Sigmoid colon (tissue), 4 donors: ENCODE data around the gene SLC2A6.

Source experiments
- EP300 ChIP-seq, 4 donors: sonication (generic); formaldehyde crosslinking; IDR thresholded peaks; one replicate each; pipeline ENCODE4 v1.6.1; 2017; ENCODE audit warnings: antibody characterized with exemption in 4 of 4
- POLR2A ChIP-seq, 2 donors: fragments of 450-650 bp; IDR thresholded peaks; one replicate each; pipeline ENCODE4 v1.6.1; 2016; ENCODE audit warnings: antibody characterized with exemption in 2 of 2, mild to moderate bottlenecking in 2 of 2, moderate library complexity in 2 of 2
- POLR2AphosphoS5 ChIP-seq, 4 donors: sonication (generic); formaldehyde crosslinking; IDR thresholded peaks; one replicate each; pipeline ENCODE4 v1.6.1; 2017; ENCODE audit warnings: antibody characterized with exemption in 4 of 4
- TF ChIP-seq, protein P1 (sequence below), 4 experiments: fragments of 450-650 bp in 3 of 4; fragments of 200-600 bp in 1 of 4; IDR thresholded peaks; one replicate each; pipeline ENCODE4 v1.5.1; 2016 to 2019; ENCODE audit warnings: antibody characterized with exemption in 4 of 4, mild to moderate bottlenecking in 3 of 4, moderate library complexity in 2 of 4

DNA sequence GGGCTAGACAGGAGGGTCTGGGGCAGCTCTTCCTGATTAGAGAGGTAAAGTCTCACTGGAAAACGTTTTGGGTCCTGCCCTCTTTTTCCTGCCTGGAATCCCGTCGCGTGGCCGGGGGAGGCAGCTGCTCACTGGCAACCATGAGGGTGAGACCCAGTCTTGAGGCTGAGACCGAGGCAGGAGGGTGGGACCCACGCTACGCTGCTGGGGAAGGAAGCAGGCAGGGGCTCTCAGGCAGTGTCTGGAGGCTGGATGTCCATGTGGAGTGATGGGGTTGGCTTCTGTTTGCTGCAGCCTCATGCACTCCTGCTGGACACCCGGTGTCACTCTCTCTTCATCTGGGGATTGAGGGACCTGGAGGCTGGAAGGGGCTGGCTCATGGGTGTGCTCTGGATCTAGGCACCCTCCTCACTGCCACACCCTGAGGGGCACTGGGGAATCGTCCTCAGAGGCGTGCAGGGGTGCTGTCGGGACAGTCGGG, 11.3 kb upstream of the SLC2A6 start:
- no peak for TF ChIP-seq POLR2AphosphoS5 (IDR thresholded peaks at IDR 0.05)
- TF ChIP-seq, protein P1, sequence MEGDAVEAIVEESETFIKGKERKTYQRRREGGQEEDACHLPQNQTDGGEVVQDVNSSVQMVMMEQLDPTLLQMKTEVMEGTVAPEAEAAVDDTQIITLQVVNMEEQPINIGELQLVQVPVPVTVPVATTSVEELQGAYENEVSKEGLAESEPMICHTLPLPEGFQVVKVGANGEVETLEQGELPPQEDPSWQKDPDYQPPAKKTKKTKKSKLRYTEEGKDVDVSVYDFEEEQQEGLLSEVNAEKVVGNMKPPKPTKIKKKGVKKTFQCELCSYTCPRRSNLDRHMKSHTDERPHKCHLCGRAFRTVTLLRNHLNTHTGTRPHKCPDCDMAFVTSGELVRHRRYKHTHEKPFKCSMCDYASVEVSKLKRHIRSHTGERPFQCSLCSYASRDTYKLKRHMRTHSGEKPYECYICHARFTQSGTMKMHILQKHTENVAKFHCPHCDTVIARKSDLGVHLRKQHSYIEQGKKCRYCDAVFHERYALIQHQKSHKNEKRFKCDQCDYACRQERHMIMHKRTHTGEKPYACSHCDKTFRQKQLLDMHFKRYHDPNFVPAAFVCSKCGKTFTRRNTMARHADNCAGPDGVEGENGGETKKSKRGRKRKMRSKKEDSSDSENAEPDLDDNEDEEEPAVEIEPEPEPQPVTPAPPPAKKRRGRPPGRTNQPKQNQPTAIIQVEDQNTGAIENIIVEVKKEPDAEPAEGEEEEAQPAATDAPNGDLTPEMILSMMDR (IDR thresholded peaks at IDR 0.05): no peak
- TF ChIP-seq POLR2A (IDR thresholded peaks at IDR 0.05): no peak
- no peak for TF ChIP-seq EP300 (IDR thresholded peaks at IDR 0.05)
